GM20000 (cell line): ENCODE measurements around the gene DEFB114.
A peak's percentile ranks its signal among the peaks of the same experiment; 100 is the strongest.

ENCODE experiments used
- DNase-seq: peaks from one replicate; pipeline ENCODE4 v3.0.0; 2012; ENCODE audit warnings: low spot score
- CTCF ChIP-seq: IDR thresholded peaks from 2 replicates; pipeline ENCODE4 v1.5.1; 2012; ENCODE audit warnings: mild to moderate bottlenecking, control low read depth; ENCODE audit errors: extremely low read depth, missing control alignments

Gene DEFB114

GRCh38 chr6:49982046-49982445 is 18.1 kb upstream of the DEFB114 start:
- no peak for TF ChIP-seq CTCF
- DNase-seq, result no peak

- TF ChIP-seq CTCF, result no peak
These were observed 16.9 kb upstream of the DEFB114 start for GRCh38 chr6:49980898-49981297.

GRCh38 chr6:49979584-49979983 is 15.6 kb upstream of the DEFB114 start:
- peak; percentile 7 for DNase-seq

More at GRCh38 chr6:49980898-49981297, 16.9 kb upstream of the DEFB114 start:
- peak; percentile 4 for DNase-seq

GRCh38 chr6:49978332-49979226 is 14.6 kb upstream of the DEFB114 start:
- no peak for TF ChIP-seq CTCF
- peak; percentile 7 for DNase-seq

More at GRCh38 chr6:49979584-49979983, 15.6 kb upstream of the DEFB114 start:
- TF ChIP-seq CTCF, result no peak

GRCh38 chr6:49969605-49970004 is 5.6 kb upstream of the DEFB114 start, which contains the start of gene DEFB113:
Gene DEFB113, minus strand, starts transcription at chr6:49969625. Its CDS starts 0 bp downstream, at chr6:49969625.
- TF ChIP-seq CTCF, result no peak
- DNase-seq, result no peak

- no peak for DNase-seq
- TF ChIP-seq CTCF, result no peak
These were observed 2.9 kb upstream of the DEFB114 start for GRCh38 chr6:49966823-49967222.

GRCh38 chr6:49966334-49966733 is 2.4 kb upstream of the DEFB114 start:
- TF ChIP-seq CTCF, result no peak
- DNase-seq, result no peak
